ENCODE results near the gene YEATS4. TPM values are rescaled to one million over a fixed set of nuclear protein-coding genes. Genes with fewer than 3 reads are reported as not detected.

Gene YEATS4
- polyA plus RNA-seq, 1 experiment = 9.1 TPM

GRCh38 chr12:69350002-69350626 is 9.4 kb upstream of the YEATS4 start:
- H3K36me3 ChIP-seq (ENCODE audit: control insufficient read depth, insufficient read depth, low read length) = no peaks in the 10 kb centered on the region
- no peak overlapping the region for H3K4me3 ChIP-seq (ENCODE audit: low read depth, low read length)
- ChIA-PET POLR2A (no interaction called here), CTCF (interaction anchor here (0.7 to 1.8 kb wide), 2 partner anchors 8 to 12 kb away, joined by 3 to 6 read pairs; no protein-coding TSS in a partner anchor)
- no peak for DNase-seq (ENCODE audit: low read depth)
- no peak for TF ChIP-seq CTCF (IDR thresholded peaks at IDR 0.05; ENCODE audit: insufficient read depth, low read depth, low read length)
- H3K27me3 ChIP-seq (ENCODE audit: control insufficient read depth, insufficient read depth, low read length) = no peaks in the 10 kb centered on the region

GRCh38 chr12:69350777-69351176 is 8.8 kb upstream of the YEATS4 start:
- H3K27me3 ChIP-seq (ENCODE audit: control insufficient read depth, insufficient read depth, low read length) = no peaks in the 10 kb centered on the region
- no peak for TF ChIP-seq CTCF (IDR thresholded peaks at IDR 0.05; ENCODE audit: insufficient read depth, low read depth, low read length)
- POLR2A ChIA-PET = no interaction called here
- CTCF ChIA-PET = no interaction called here
- H3K36me3 ChIP-seq (ENCODE audit: control insufficient read depth, insufficient read depth, low read length) = no peaks in the 10 kb centered on the region
- no peak overlapping the region for H3K4me3 ChIP-seq (ENCODE audit: low read depth, low read length)
- DNase-seq (ENCODE audit: low read depth) = no peak

GRCh38 chr12:69351462-69352236 is 7.9 kb upstream of the YEATS4 start:
- Histone ChIP-seq H3K36me3 (ENCODE audit: control insufficient read depth, insufficient read depth, low read length) (no peaks in the 10 kb centered on the region), H3K27me3 (ENCODE audit: control insufficient read depth, insufficient read depth, low read length) (no peaks in the 10 kb centered on the region), H3K4me3 (ENCODE audit: low read depth, low read length) (no peak overlapping the region)
- CTCF ChIA-PET = interaction anchor here (1.2 kb wide), 1 partner anchor 288 kb away, joined by 5 read pairs; no protein-coding TSS in a partner anchor
- no peak for TF ChIP-seq CTCF (IDR thresholded peaks at IDR 0.05; ENCODE audit: insufficient read depth, low read depth, low read length)
- POLR2A ChIA-PET = no interaction called here
- DNase-seq (ENCODE audit: low read depth) = no peak

- no peak for TF ChIP-seq CTCF (IDR thresholded peaks at IDR 0.05; ENCODE audit: insufficient read depth, low read depth, low read length)
- Histone ChIP-seq H3K36me3 (ENCODE audit: control insufficient read depth, insufficient read depth, low read length) (no peaks in the 10 kb centered on the region), H3K27me3 (ENCODE audit: control insufficient read depth, insufficient read depth, low read length) (no peaks in the 10 kb centered on the region), H3K4me3 (ENCODE audit: low read depth, low read length) (no peak overlapping the region)
- ChIA-PET CTCF (no interaction called here), POLR2A (no interaction called here)
- no peak for DNase-seq (ENCODE audit: low read depth)
Measured at GRCh38 chr12:69352904-69353303, 6.6 kb upstream of the YEATS4 start.

GRCh38 chr12:69354172-69354555 is 5.4 kb upstream of the YEATS4 start:
- no peak for TF ChIP-seq CTCF (IDR thresholded peaks at IDR 0.05; ENCODE audit: insufficient read depth, low read depth, low read length)
- ChIA-PET POLR2A (no interaction called here), CTCF (no interaction called here)
- Histone ChIP-seq H3K27me3 (ENCODE audit: control insufficient read depth, insufficient read depth, low read length) (no peaks in the 10 kb centered on the region), H3K36me3 (ENCODE audit: control insufficient read depth, insufficient read depth, low read length) (no peaks in the 10 kb centered on the region), H3K4me3 (ENCODE audit: low read depth, low read length) (no peak overlapping the region)
- no peak for DNase-seq (ENCODE audit: low read depth)
